GM12878 (cell line): ENCODE data around the gene USP47. TPM values are rescaled to one million over a fixed set of nuclear protein-coding genes. Genes with fewer than 3 reads are reported as not detected.

Experiments
- ATAC-seq: fragments of 200-7000 bp; cut with Tn5 transposase; 3 replicates; pipeline ENCODE4 v1.9.1; 2020; ENCODE audit warnings: mild to moderate bottlenecking, moderate library complexity
- BruUV-seq: library from RNA; stranded (reverse); fragments of 400-500 nt; replicated peaks from 2 replicates; lab custom pipeline; 2021; lab: Mats Ljungman, UMichigan
- CTCF ChIA-PET: fragments of 300-600 bp; sonication (Branson Sonifier 250); formaldehyde crosslinking; extraction: SDS; loops from one replicate; lab custom pipeline; 2021; ENCODE audit warnings: inconsistent platforms; lab: Yijun Ruan, JAX
- POLR2A ChIA-PET: fragments of 350-600 bp; formaldehyde crosslinking; extraction: SDS; loops from one replicate; lab custom pipeline; 2021; ENCODE audit warnings: inconsistent platforms; lab: Charles Lee
- RAD21 ChIA-PET: fragments of 300-600 bp; sonication (Branson Sonifier 250); formaldehyde crosslinking; loops from one replicate; lab custom pipeline; 2023; ENCODE audit warnings: antibody characterized with exemption; ENCODE audit not compliant: unreplicated experiment; lab: Charles Lee
- SMC1A ChIA-PET: fragments of 300-600 bp; sonication (Branson Sonifier 250); formaldehyde crosslinking; loops from one replicate; lab custom pipeline; 2023; ENCODE audit not compliant: unreplicated experiment, uncharacterized antibody; lab: Charles Lee
- DNase-seq: peaks from one replicate; pipeline ENCODE4 v3.0.0-alpha.2; 2011; ENCODE audit warnings: low read depth, low spot score
- FAIRE-seq: peaks from 3 replicates; lab custom pipeline; 2011; peaks lifted over from hg19 to GRCh38; lab: Jason Lieb, UNC
- H2AFZ ChIP-seq: 2 replicates; pipeline ENCODE4 v1.6.0; 2011; ENCODE audit warnings: low read depth, low read length, control low read depth; ENCODE audit not compliant: control insufficient read depth
- H3K27ac ChIP-seq: 2 replicates; pipeline ENCODE4 v1.5.1; 2011; ENCODE audit warnings: control low read depth; ENCODE audit not compliant: control insufficient read depth, insufficient read depth
- H3K27me3 ChIP-seq, 2 experiments: replicated peaks in 1 of 2; 2 replicates each; pipeline versions ENCODE4 v1.6.0 to v1.6.1; 2011; ENCODE audit warnings: low read length in 1 of 2; ENCODE audit not compliant: control insufficient read depth in 2 of 2, insufficient read depth in 2 of 2
- H3K36me3 ChIP-seq, 2 experiments: 2 replicates each; pipeline ENCODE4 v1.5.1; 2011; ENCODE audit warnings: low read length in 1 of 2; ENCODE audit not compliant: control insufficient read depth in 2 of 2, insufficient read depth in 2 of 2
- H3K4me1 ChIP-seq: 2 replicates; pipeline ENCODE4 v1.6.1; 2011; ENCODE audit warnings: mild to moderate bottlenecking, low read length, moderate library complexity, mixed read lengths; ENCODE audit not compliant: control insufficient read depth, insufficient read depth
- H3K4me2 ChIP-seq: 2 replicates; pipeline ENCODE4 v1.6.0; 2011; ENCODE audit warnings: control low read depth; ENCODE audit not compliant: control insufficient read depth, insufficient read depth
- H3K4me3 ChIP-seq: fragments of 200-600 bp; sonication (generic); 2 replicates; pipeline ENCODE4 v1.5.1; 2016
- H3K79me2 ChIP-seq: 2 replicates; pipeline ENCODE4 v1.6.0; 2011; ENCODE audit warnings: low read length; ENCODE audit not compliant: control insufficient read depth, insufficient read depth
- H3K9ac ChIP-seq: 2 replicates; pipeline ENCODE4 v1.8.0; 2011; ENCODE audit warnings: low read length, control low read depth, mixed read lengths; ENCODE audit not compliant: control insufficient read depth, insufficient read depth
- H3K9me3 ChIP-seq: replicated peaks from 3 replicates; pipeline ENCODE4 v1.5.1; 2011; ENCODE audit warnings: mild to moderate bottlenecking, low read length; ENCODE audit not compliant: control insufficient read depth, insufficient read depth
- H4K20me1 ChIP-seq: 2 replicates; pipeline ENCODE4 v1.6.0; 2011; ENCODE audit not compliant: control insufficient read depth, insufficient read depth
- ATF7 ChIP-seq: fragments of 450-650 bp; IDR thresholded peaks from 2 replicates; pipeline ENCODE4 v1.6.1; 2016; ENCODE audit warnings: low read depth, mild to moderate bottlenecking
- CBFB ChIP-seq: IDR thresholded peaks from 2 replicates; pipeline ENCODE4 v1.6.1; 2016; ENCODE audit warnings: antibody characterized with exemption, low read depth
- CREB1 ChIP-seq: IDR thresholded peaks from 2 replicates; pipeline ENCODE4 v1.6.1; 2012; ENCODE audit warnings: low read depth, mild to moderate bottlenecking, inconsistent platforms
- CUX1 ChIP-seq: IDR thresholded peaks from 2 replicates; pipeline ENCODE4 v1.6.1; 2012; ENCODE audit warnings: improper control_type of control experiment, low read depth, low read length; ENCODE audit not compliant: insufficient replicate concordance
- EED ChIP-seq: sonication (generic); IDR thresholded peaks from 2 replicates; pipeline ENCODE4 v1.6.1; 2016; ENCODE audit warnings: antibody characterized with exemption, low read depth
- HDAC6 ChIP-seq: fragments of 200-600 bp; sonication (generic); IDR thresholded peaks from one replicate; pipeline ENCODE4 v1.8.0; 2017; ENCODE audit warnings: antibody characterized with exemption; ENCODE audit not compliant: unreplicated experiment
- IRF5 ChIP-seq: fragments of 450-650 bp; IDR thresholded peaks from 2 replicates; pipeline ENCODE4 v1.6.1; 2017; ENCODE audit warnings: borderline replicate concordance
- MAX ChIP-seq: IDR thresholded peaks from 2 replicates; pipeline ENCODE4 v1.6.1; 2012; ENCODE audit warnings: low read depth, low read length, improper control_type of control experiment
- NRF1 ChIP-seq: conservative IDR thresholded peaks from 2 replicates; pipeline ENCODE4 v1.6.1; 2011; ENCODE audit warnings: mild to moderate bottlenecking, low read depth, low read length, improper control_type of control experiment
- POLR2AphosphoS5 ChIP-seq: IDR thresholded peaks from 2 replicates; pipeline ENCODE4 v1.6.1; 2011; ENCODE audit warnings: mild to moderate bottlenecking, low read length, inconsistent platforms
- SIN3A ChIP-seq: IDR thresholded peaks from 2 replicates; pipeline ENCODE4 v1.6.1; 2012; ENCODE audit warnings: low read depth, low read length, improper control_type of control experiment
- SMC3 ChIP-seq: IDR thresholded peaks from 2 replicates; pipeline ENCODE4 v1.6.1; 2011; ENCODE audit warnings: low read length, improper control_type of control experiment, borderline replicate concordance
- TARDBP ChIP-seq: IDR thresholded peaks from 2 replicates; pipeline ENCODE4 v1.6.1; 2016; ENCODE audit warnings: borderline replicate concordance
- TCF12 ChIP-seq: IDR thresholded peaks from 2 replicates; pipeline ENCODE4 v1.6.1; 2011; ENCODE audit warnings: low read depth, mild to moderate bottlenecking, low read length
- USF2 ChIP-seq: IDR thresholded peaks from 2 replicates; pipeline ENCODE4 v1.6.1; 2011; ENCODE audit warnings: low read depth, low read length, improper control_type of control experiment, borderline replicate concordance
- WGBS: methylation state at CpG from one replicate; pipeline ENCODE4 v1.1.6; 2016; ENCODE audit warnings: low lambda C conversion rate; ENCODE audit not compliant: insufficient replicate concordance, insufficient coverage; ENCODE audit errors: missing lambda C conversion rate; 5-methylcytosine and 5-hydroxymethylcytosine counted together
- in situ Hi-C: fragments of 300-500 bp; cut with MboI; formaldehyde crosslinking; loops from 9 replicates; pipeline ENCODE4 v1.14.3; 2018; ENCODE audit warnings: mixed read lengths
- intact Hi-C: fragments of 100-400 bp; cut with micrococcal nuclease; formaldehyde crosslinking; loops from one replicate; pipeline ENCODE4 v1.14.2; 2022; ENCODE audit not compliant: unreplicated experiment
- polyA plus RNA-seq, 11 experiments: library from polyadenylated mRNA; depleted of rRNA in 4 of 11; unstranded in 6 of 11; stranded (reverse) in 5 of 11; fragments of >200 nt; fragmentation: Nextera tagmentation in 4 of 11; fragmentation: Illumina TruSeq in 1 of 11; extraction: Ambion mirVana in 4 of 11; extraction: Trizol in 1 of 11; gene quantifications; 1 replicate in 1 of 11; 2 replicates in 10 of 11; pipeline versions ENCODE4 v1.2.1 to v1.2.3, GENCODE V29; 2011 to 2016; ENCODE audit warnings: inconsistent platforms in 2 of 11, missing spikeins in 2 of 11, low read depth in 1 of 11
- total RNA-seq, 4 experiments: library from RNA; depleted of rRNA in 3 of 4; stranded (reverse); fragments of >200 nt in 3 of 4; fragmentation: Illumina TruSeq in 1 of 4; extraction: Trizol in 1 of 4; gene quantifications; 2 replicates each; pipeline versions ENCODE4 v1.2.1 to v1.2.3, GENCODE V29; 2013 to 2021

The USP47 gene
- total and polyA plus RNA-seq, 10 of the 15 experiments (the other 5 are each of a cell fraction or from before 2014, with no cell fraction given), result 13.9 to 54.0 (median 31.6) TPM

GRCh38 chr11:12001186-12001585 lies 159.4 kb downstream of the USP47 start:
- Histone ChIP-seq H3K4me1 (no peaks in the 10 kb centered on the region; the same call in 1 of the 2 replicates), H3K27me3 (peaks cover 0 to 1% of the 10 kb centered on the region in 2 experiments; a peak in 2 of 4 replicates), H3K79me2 (no peaks in the 10 kb centered on the region), H3K4me3 (no peak overlapping the region), H4K20me1 (no peaks in the 10 kb centered on the region), H3K4me2 (no peak overlapping the region), H3K9me3 (no peaks in the 10 kb centered on the region), H3K27ac (no peak overlapping the region), H3K9ac (no peak overlapping the region), H3K36me3 (no peaks in the 10 kb centered on the region), H2AFZ (no peak overlapping the region)
- no peak for TF ChIP-seq MAX
- TF ChIP-seq ATF7, result no peak
- no peak for TF ChIP-seq EED
- TF ChIP-seq HDAC6, result no peak
- TF ChIP-seq CREB1, result no peak
- no peak for TF ChIP-seq CBFB
- TF ChIP-seq CUX1, result no peak
- no peak for TF ChIP-seq USF2
- no peak for TF ChIP-seq SIN3A
- no peak for TF ChIP-seq TCF12
- TF ChIP-seq NRF1, result no peak
- TF ChIP-seq POLR2AphosphoS5, result no peak
- no peak for TF ChIP-seq TARDBP
- TF ChIP-seq SMC3, result no peak
- no peak for TF ChIP-seq IRF5
- no peak for ATAC-seq
- CTCF ChIA-PET, result interaction anchor here (1.9 kb wide), 1 partner anchor 10 kb away, joined by 4 read pairs; no protein-coding TSS in a partner anchor
- intact Hi-C loops (no loop called here), in situ Hi-C loops (no loop called here)
- RAD21 ChIA-PET, result no interaction called here
- SMC1A ChIA-PET, result no interaction called here
- POLR2A ChIA-PET, result no interaction called here
- no peak for FAIRE-seq
- no TSS peak for BruUV-seq
- 37% methylated on average over 7 of the region's 7 CpGs for WGBS
- no peak for DNase-seq
